Measurements from ENCODE around the gene ITGA11.

DNA sequence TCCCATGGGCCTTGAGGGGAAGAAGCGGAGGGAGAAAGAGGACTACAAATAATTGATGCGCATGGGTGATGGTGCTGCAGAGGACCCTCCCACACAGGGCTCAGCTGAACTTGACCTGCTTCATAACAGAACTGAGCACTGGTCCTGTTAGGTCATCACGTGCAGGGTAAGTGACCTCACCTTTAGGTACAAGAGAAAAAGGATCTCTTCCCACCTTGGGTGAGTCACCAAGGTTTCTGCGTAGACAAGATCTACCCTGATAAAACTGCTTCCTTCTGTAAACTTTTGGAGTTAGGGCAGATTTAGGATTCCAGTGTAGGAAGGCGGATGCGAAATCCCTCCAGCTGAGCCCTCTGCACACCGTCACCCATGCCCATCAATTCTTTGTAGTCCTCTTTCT lies 87.4 kb downstream of the ITGA11 start:
- TF ChIP-seq, protein P1, sequence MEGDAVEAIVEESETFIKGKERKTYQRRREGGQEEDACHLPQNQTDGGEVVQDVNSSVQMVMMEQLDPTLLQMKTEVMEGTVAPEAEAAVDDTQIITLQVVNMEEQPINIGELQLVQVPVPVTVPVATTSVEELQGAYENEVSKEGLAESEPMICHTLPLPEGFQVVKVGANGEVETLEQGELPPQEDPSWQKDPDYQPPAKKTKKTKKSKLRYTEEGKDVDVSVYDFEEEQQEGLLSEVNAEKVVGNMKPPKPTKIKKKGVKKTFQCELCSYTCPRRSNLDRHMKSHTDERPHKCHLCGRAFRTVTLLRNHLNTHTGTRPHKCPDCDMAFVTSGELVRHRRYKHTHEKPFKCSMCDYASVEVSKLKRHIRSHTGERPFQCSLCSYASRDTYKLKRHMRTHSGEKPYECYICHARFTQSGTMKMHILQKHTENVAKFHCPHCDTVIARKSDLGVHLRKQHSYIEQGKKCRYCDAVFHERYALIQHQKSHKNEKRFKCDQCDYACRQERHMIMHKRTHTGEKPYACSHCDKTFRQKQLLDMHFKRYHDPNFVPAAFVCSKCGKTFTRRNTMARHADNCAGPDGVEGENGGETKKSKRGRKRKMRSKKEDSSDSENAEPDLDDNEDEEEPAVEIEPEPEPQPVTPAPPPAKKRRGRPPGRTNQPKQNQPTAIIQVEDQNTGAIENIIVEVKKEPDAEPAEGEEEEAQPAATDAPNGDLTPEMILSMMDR (conservative IDR thresholded peaks at IDR 0.05 in 1 of 2, IDR thresholded peaks at IDR 0.05 in 1 of 2; ENCODE audit: low read depth in 1 of 2, low read length in 2 of 2), result no peak
- no peak for TF ChIP-seq EZH2 (IDR thresholded peaks at IDR 0.05; ENCODE audit: low read length, missing control alignments)

Measured in fibroblast of lung (primary cell).